Astrocyte of the cerebellum (primary cell): ENCODE results near the gene URM1.
A peak's percentile ranks its signal among the peaks of the same experiment; 100 is the strongest.
"Not testable (repeated sequence)": the region's sequence is repeated elsewhere in the genome, so short reads cannot be mapped to it uniquely, and the experiment has no call there.

Source experiments
- DNase-seq: peaks from one replicate; pipeline ENCODE4 v3.0.0-alpha.2; 2011; ENCODE audit warnings: low read depth
- H3K4me3 ChIP-seq: 2 replicates; pipeline ENCODE4 v1.5.1; 2011; ENCODE audit warnings: mild to moderate bottlenecking, low read depth, low read length, moderate library complexity
- in situ Hi-C: cut with HindIII; loops from 2 replicates; pipeline ENCODE4 v1.10.0; 2017; ENCODE audit warnings: low sequenced_read_pairs
- TF ChIP-seq, protein P1 (sequence below): IDR thresholded peaks from 2 replicates; pipeline ENCODE4 v1.5.1; 2012; ENCODE audit warnings: low read length, low read depth, moderate library complexity, mild to moderate bottlenecking; ENCODE audit errors: missing control alignments

URM1 gene

DNA sequence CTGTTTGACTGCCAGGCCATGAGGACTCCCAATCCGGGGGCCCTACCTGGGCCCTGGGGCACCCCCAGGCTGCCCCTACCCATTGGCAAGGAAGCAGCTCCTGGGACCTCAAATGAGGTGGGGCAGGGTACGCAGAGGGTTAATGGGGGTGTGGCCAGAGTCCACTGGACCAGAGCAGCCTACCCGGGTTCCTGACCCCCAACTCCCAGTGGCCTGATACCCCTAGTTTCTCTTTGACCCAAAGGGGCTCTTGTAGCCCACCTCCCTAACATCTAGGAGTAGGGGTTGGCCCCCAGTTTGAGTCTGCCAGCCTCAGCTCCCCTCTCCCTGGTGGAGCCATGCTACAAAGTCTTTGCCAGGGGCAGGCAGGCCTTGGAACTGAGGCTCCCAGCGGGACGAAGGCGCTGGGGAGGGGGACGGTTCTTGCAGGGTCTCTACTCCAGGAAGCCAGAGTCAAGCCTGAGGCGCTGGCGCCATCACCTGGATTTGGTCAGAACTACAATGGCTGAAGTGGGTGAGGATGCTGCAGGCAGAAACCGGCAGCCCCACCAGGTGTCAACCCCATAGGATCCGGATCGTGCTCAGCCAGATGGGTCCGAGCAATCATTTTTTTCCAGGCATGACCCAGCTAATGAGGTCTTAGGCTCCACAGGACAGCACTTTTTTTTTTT lies 41.1 kb downstream of the URM1 start:
- in situ Hi-C loops = no loop called here
- TF ChIP-seq, protein P1, sequence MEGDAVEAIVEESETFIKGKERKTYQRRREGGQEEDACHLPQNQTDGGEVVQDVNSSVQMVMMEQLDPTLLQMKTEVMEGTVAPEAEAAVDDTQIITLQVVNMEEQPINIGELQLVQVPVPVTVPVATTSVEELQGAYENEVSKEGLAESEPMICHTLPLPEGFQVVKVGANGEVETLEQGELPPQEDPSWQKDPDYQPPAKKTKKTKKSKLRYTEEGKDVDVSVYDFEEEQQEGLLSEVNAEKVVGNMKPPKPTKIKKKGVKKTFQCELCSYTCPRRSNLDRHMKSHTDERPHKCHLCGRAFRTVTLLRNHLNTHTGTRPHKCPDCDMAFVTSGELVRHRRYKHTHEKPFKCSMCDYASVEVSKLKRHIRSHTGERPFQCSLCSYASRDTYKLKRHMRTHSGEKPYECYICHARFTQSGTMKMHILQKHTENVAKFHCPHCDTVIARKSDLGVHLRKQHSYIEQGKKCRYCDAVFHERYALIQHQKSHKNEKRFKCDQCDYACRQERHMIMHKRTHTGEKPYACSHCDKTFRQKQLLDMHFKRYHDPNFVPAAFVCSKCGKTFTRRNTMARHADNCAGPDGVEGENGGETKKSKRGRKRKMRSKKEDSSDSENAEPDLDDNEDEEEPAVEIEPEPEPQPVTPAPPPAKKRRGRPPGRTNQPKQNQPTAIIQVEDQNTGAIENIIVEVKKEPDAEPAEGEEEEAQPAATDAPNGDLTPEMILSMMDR = peak; percentile 69
- peak; percentile 19 for DNase-seq
- H3K4me3 ChIP-seq = no peak overlapping the region

DNA sequence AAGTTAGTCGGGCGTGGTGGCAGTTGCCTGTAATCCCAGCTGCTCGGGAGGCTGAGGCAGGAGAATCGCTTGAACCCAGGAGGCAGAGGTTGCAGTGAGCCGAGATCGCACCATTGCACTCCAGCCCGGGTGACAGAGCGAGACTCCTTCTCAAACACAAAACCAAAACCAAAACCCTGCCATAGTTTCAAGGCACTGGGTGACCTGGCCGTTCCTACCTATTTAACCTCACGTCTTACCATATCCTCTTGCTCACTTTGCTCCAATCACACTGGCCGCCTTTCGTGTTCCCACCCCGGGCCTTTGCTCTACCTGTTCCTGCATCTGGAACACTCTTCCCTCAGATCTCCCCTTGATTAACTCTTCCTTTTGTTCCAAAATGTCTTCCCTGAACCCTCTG lies 42.6 kb downstream of the URM1 start:
- in situ Hi-C loops, H3K4me3 ChIP-seq, DNase-seq: not testable (repeated sequence)

DNA sequence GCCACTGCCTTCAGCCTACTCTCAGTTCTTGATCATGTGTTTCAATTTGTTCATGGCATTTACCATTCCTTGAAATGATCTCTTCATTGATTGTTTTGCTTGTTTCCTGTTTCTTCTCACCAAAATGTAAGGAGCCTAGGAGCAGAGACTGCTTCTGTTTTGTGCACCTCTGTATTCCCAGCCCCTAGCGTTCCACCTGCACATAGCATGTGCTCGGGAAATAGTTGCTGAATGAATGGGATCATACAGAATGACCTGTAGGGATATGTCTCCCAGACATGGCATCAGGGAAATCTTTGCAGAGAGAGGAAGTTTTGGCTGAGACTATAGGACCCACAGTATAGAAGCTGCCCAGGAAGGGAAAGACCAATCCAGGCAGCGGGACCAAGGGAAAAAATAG lies 43.3 kb downstream of the URM1 start:
- DNase-seq = no peak
- TF ChIP-seq, protein P1 = peak; percentile 29
- H3K4me3 ChIP-seq = no peak overlapping the region
- in situ Hi-C loops = no loop called here

DNA sequence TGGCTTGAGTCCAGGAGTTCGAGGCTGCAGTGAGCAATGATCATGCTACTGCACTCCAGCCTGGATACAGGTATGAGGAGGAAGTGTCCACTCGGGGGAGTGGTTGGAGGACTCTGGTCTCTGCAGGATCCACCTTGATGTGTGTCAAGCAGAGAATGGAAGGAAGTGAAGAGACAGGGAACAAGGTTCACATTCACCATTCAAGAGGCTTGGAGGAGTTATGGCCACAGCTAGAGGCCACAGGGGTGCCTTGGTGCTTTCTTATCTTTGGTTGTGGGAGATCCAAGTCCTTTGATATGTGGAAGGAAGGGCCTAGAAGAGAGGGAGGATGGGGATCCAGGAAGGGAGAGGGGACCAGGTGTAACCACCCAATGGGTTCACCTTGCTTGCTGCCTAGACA lies 44.1 kb downstream of the URM1 start:
- DNase-seq = no peak
- in situ Hi-C loops = no loop called here

DNA sequence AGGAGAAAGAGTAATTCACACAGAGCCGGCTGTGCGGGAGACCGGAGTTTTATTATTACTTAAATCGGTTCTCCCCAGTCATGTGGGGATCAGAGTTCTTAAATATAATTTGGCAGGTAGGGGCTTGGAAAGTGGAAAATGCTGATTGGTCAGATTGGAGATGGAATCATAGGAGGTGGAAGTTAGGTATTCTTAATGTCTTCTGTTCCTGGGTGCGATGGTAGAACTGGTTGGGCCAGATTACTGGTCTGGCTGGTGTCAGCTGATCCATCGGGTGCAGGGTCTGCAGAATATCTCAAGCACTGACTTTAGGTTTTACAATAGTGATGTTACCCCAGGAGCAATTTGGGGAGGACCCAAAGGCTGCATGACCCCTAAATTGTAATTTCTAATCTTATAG lies 44.8 kb downstream of the URM1 start:
- TF ChIP-seq, protein P1 = no peak
- in situ Hi-C loops = no loop called here
- DNase-seq = no peak

More for the DNA sequence above, 44.1 kb downstream of the URM1 start:
- no peak overlapping the region for H3K4me3 ChIP-seq
- TF ChIP-seq, protein P1 = no peak

DNA sequence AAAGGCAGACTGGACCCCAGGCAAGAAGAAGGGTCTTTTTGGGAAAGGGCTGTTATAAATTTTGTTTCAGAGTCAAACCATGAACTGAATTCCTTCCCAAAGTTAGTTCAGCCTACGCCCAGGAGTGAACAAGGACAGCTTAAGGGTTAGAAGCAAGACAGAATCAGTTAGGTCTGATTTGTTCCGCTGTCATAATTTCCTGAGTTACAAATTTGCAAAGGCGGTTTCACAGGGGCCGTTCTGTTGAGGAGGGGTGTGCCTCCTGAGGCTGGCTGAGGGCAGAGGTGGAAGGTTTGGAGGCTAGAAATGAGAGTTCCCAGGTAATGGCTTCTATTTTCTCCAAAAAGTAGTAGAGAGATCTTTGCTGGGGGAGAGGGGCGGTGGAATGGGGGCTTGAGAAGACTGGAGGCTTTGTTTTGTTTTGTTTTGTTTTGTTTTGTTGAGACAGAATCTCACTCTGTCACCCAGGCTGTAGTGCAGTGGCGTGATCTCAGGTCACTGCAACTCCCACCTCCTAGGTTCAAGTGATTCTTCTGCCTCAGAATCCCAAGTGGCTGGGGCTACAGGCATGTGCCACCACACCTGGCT lies 45.4 kb downstream of the URM1 start:
- in situ Hi-C loops = no loop called here
- no peak for DNase-seq
- no peak overlapping the region for H3K4me3 ChIP-seq
- TF ChIP-seq, protein P1 = no peak

More for the DNA sequence above, 44.8 kb downstream of the URM1 start:
- no peak overlapping the region for H3K4me3 ChIP-seq
